HCT116 (cell line): ENCODE data around the gene ATP1A1. TPM values are rescaled to one million over a fixed set of nuclear protein-coding genes. Genes with fewer than 3 reads are reported as not detected.

Experiments used
- ATAC-seq: fragments of 200-7000 bp; cut with Tn5 transposase; 2 replicates; pipeline ENCODE4 v1.9.1; 2020; ENCODE audit warnings: mild to moderate bottlenecking, moderate library complexity
- BruUV-seq: library from RNA; stranded (reverse); fragments of 400-500 nt; replicated peaks from 2 replicates; lab custom pipeline; 2021; lab: Mats Ljungman, UMichigan
- CTCF ChIA-PET: fragments of 300-600 bp; sonication (Branson Sonifier 250); formaldehyde crosslinking; loops from one replicate; lab custom pipeline; 2021; ENCODE audit warnings: antibody characterized with exemption; lab: Charles Lee
- POLR2A ChIA-PET: fragments of 300-600, 350-600 bp; sonication (Branson Sonifier 250); formaldehyde crosslinking; loops from one replicate; lab custom pipeline; 2021; ENCODE audit warnings: antibody characterized with exemption; lab: Charles Lee
- RAD21 ChIA-PET, 2 experiments: fragments of 300-600 bp; sonication (Branson Sonifier 250); formaldehyde crosslinking; loops; one replicate each; lab custom pipeline; 2023; ENCODE audit warnings: low total read pairs in 2 of 2; ENCODE audit not compliant: uncharacterized antibody in 2 of 2, unreplicated experiment in 2 of 2, low non-redundant PET in 1 of 2; lab: Charles Lee
- DNase-seq: peaks from one replicate; pipeline ENCODE4 v3.0.0-alpha.2; 2010; ENCODE audit warnings: low read depth, low spot score
- H2AFZ ChIP-seq: fragments of 200-600 bp; shearing (Covaris generic), sonication (generic); 2 replicates; pipeline ENCODE4 v1.6.1; 2017; ENCODE audit warnings: low read depth, mixed run types, mixed read lengths, antibody characterized with exemption, low read length; ENCODE audit not compliant: poor library complexity, severe bottlenecking
- H3K27ac ChIP-seq: 2 replicates; pipeline ENCODE4 v1.5.1; 2012; ENCODE audit warnings: low read depth, low read length
- H3K27me3 ChIP-seq: fragments of 200-600 bp; sonication (generic); 2 replicates; pipeline ENCODE4 v1.6.1; 2016; ENCODE audit warnings: mixed run types, low read length, mixed read lengths; ENCODE audit not compliant: insufficient read depth
- H3K36me3 ChIP-seq, 2 experiments: fragments of 200-500 bp in 1 of 2; fragments of 200-600 bp in 1 of 2; sonication (Bioruptor generic) in 1 of 2; sonication (generic) in 1 of 2; 2 replicates each; pipeline versions ENCODE4 v1.5.1 to v1.6.1; 2014 to 2016; ENCODE audit warnings: low read length in 2 of 2, inconsistent platforms in 1 of 2, mixed read lengths in 1 of 2, mixed run types in 1 of 2; ENCODE audit not compliant: insufficient read depth in 2 of 2, control insufficient read depth in 1 of 2
- H3K4me1 ChIP-seq, 2 experiments: fragments of 200-600 bp in 1 of 2; sonication (generic) in 1 of 2; 2 replicates each; pipeline versions ENCODE4 v1.5.1 to v1.6.1; 2012 to 2017; ENCODE audit warnings: low read length in 2 of 2, inconsistent platforms in 1 of 2, mild to moderate bottlenecking in 1 of 2, mixed read lengths in 1 of 2, mixed run types in 1 of 2, moderate library complexity in 1 of 2; ENCODE audit not compliant: insufficient read depth in 2 of 2, control insufficient read depth in 1 of 2
- H3K4me2 ChIP-seq: fragments of 200-600 bp; sonication (generic); 2 replicates; pipeline ENCODE4 v1.6.1; 2017; ENCODE audit warnings: mixed run types, low read length, mixed read lengths
- H3K4me3 ChIP-seq, 2 experiments: fragments of 200-600 bp in 1 of 2; sonication (generic) in 1 of 2; replicated peaks in 1 of 2; 2 replicates each; pipeline ENCODE4 v1.5.1; 2011 to 2016; ENCODE audit warnings: low read length in 2 of 2, control low read depth in 1 of 2, low read depth in 1 of 2, mild to moderate bottlenecking in 1 of 2, mixed read lengths in 1 of 2, mixed run types in 1 of 2
- H3K79me2 ChIP-seq: fragments of 200-600 bp; sonication (generic); 2 replicates; pipeline ENCODE4 v1.6.1; 2017; ENCODE audit warnings: mild to moderate bottlenecking, mixed run types, low read length, moderate library complexity, mixed read lengths; ENCODE audit not compliant: insufficient read depth
- H3K9ac ChIP-seq: fragments of 200-600 bp; sonication (generic); 2 replicates; pipeline ENCODE4 v1.6.1; 2016; ENCODE audit warnings: low read length, mixed read lengths
- H3K9me2 ChIP-seq: fragments of 200-600 bp; sonication (generic), shearing (Covaris generic); 2 replicates; pipeline ENCODE4 v1.6.1; 2017; ENCODE audit warnings: mixed run types, mild to moderate bottlenecking, moderate library complexity; ENCODE audit not compliant: insufficient read depth
- H3K9me3 ChIP-seq, 2 experiments: fragments of 200-500 bp in 1 of 2; fragments of 200-600 bp in 1 of 2; sonication (Bioruptor generic) in 1 of 2; sonication (generic) in 1 of 2; 2 replicates each; pipeline ENCODE4 v1.6.1; 2014 to 2017; ENCODE audit warnings: low read length in 2 of 2, mixed read lengths in 2 of 2, inconsistent platforms in 1 of 2, low read depth in 1 of 2, mild to moderate bottlenecking in 1 of 2, mixed run types in 1 of 2, moderate library complexity in 1 of 2; ENCODE audit not compliant: control insufficient read depth in 1 of 2, insufficient read depth in 1 of 2
- H4K20me1 ChIP-seq: fragments of 200-600 bp; sonication (generic), shearing (Covaris generic); 2 replicates; pipeline ENCODE4 v1.6.1; 2017; ENCODE audit warnings: mixed run types, mild to moderate bottlenecking, moderate library complexity; ENCODE audit not compliant: insufficient read depth
- CBX3 ChIP-seq: IDR thresholded peaks from 2 replicates; pipeline ENCODE4 v1.6.1; 2012; ENCODE audit warnings: low read depth
- EGR1 ChIP-seq: IDR thresholded peaks from 2 replicates; pipeline ENCODE4 v1.6.1; 2012; ENCODE audit warnings: low read depth
- ELF1 ChIP-seq: IDR thresholded peaks from 2 replicates; pipeline ENCODE4 v1.6.1; 2012; ENCODE audit warnings: low read depth, borderline replicate concordance
- EZH2 ChIP-seq: fragments of 200-600 bp; sonication (generic); IDR thresholded peaks from 2 replicates; pipeline ENCODE4 v1.6.1; 2017; ENCODE audit warnings: antibody characterized with exemption, mixed run types
- EZH2phosphoT487 ChIP-seq: fragments of 200-600 bp; IDR thresholded peaks from 2 replicates; pipeline ENCODE4 v1.6.1; 2018; ENCODE audit warnings: antibody characterized with exemption, borderline replicate concordance
- JUND ChIP-seq: IDR thresholded peaks from 2 replicates; pipeline ENCODE4 v1.6.1; 2012
- POLR2A ChIP-seq: IDR thresholded peaks from 2 replicates; pipeline ENCODE4 v1.7.0; 2011; ENCODE audit warnings: borderline replicate concordance; ENCODE audit not compliant: insufficient read depth, insufficient read length; ENCODE audit errors: extremely low read depth
- POLR2AphosphoS5 ChIP-seq: IDR thresholded peaks from 2 replicates; pipeline ENCODE4 v1.6.1; 2011; ENCODE audit warnings: mild to moderate bottlenecking, low read depth, low read length, moderate library complexity
- SIN3A ChIP-seq: IDR thresholded peaks from 2 replicates; pipeline ENCODE4 v1.6.1; 2012; ENCODE audit warnings: low read depth
- SRF ChIP-seq: IDR thresholded peaks from 2 replicates; pipeline ENCODE4 v1.6.1; 2012; ENCODE audit warnings: low read depth
- TCF7L2 ChIP-seq: IDR thresholded peaks from 2 replicates; pipeline ENCODE4 v1.7.0; 2011; ENCODE audit warnings: borderline replicate concordance, inconsistent platforms; ENCODE audit not compliant: insufficient read depth, insufficient read length; ENCODE audit errors: extremely low read depth
- YY1 ChIP-seq: IDR thresholded peaks from 2 replicates; pipeline ENCODE4 v1.6.1; 2011; ENCODE audit warnings: low read length, low read depth, moderate library complexity, mild to moderate bottlenecking; ENCODE audit not compliant: insufficient replicate concordance; ENCODE audit errors: extremely low read depth
- ZFX ChIP-seq: fragments of 450-650 bp; IDR thresholded peaks from 2 replicates; pipeline ENCODE4 v1.6.1; 2017
- intact Hi-C: fragments of 100-400 bp; cut with micrococcal nuclease; formaldehyde crosslinking; loops from 2 replicates; pipeline ENCODE4 v1.10.0; 2022
- total RNA-seq: library from RNA; stranded (reverse); gene quantifications from one replicate; pipeline ENCODE4 v1.2.1, GENCODE V29; 2021; ENCODE audit not compliant: unreplicated experiment
- TF ChIP-seq, protein P1 (sequence below): IDR thresholded peaks from 2 replicates; pipeline ENCODE4 v1.6.1; 2012
- TF ChIP-seq, protein P2 (sequence below): IDR thresholded peaks from 2 replicates; pipeline ENCODE4 v1.6.1; 2011; ENCODE audit warnings: mild to moderate bottlenecking, low read length, moderate library complexity; ENCODE audit not compliant: insufficient replicate concordance; ENCODE audit errors: extremely low read depth
- TF ChIP-seq, protein P3 (sequence below): IDR thresholded peaks from 2 replicates; pipeline ENCODE4 v1.6.1; 2012

Gene ATP1A1
- total RNA-seq, 1 experiment from 2014 or later, result 290 TPM

DNA sequence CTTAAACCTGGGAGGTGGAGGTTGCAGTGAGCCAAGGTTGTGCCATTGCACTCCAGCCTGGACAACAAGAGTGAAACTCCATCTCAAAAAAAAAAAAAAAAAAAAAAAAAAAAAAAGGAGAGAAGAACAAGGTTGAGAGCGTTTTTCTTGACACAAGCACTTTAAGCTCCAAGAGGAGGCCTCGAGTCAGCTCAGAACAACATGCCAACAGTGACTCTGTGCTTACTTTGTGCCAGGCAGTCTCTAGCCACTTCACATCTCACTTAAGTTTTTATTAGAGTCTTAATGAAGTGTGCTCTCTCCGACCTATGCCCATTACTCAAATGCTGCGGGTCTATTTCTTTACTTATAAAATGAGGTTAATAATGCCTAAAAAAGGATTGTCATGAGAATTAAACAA lies 13.0 kb downstream of the ATP1A1 start:
- CTCF ChIA-PET, result no interaction called here
- intact Hi-C loops, result no loop called here
- peaks cover 45% of the 10 kb centered on the region for H3K79me2 ChIP-seq

More for the DNA sequence above, 13.0 kb downstream of the ATP1A1 start:
- H3K4me2 ChIP-seq, result no peak overlapping the region
- H3K27ac ChIP-seq, result no peak overlapping the region
- DNase-seq (no peak), ATAC-seq (no peak)
- no peak overlapping the region for H3K4me3 ChIP-seq
- no peaks in the 10 kb centered on the region for H3K9me3 ChIP-seq
- no peak overlapping the region for H3K9ac ChIP-seq
- POLR2A ChIA-PET, result no interaction called here
- H3K36me3 ChIP-seq, result peaks cover 54 to 60% of the 10 kb centered on the region in 2 experiments
- H3K27me3 ChIP-seq, result no peaks in the 10 kb centered on the region
- no peaks in the 10 kb centered on the region; a peak in 1 of 4 replicates for H3K4me1 ChIP-seq
- no peaks in the 10 kb centered on the region for H4K20me1 ChIP-seq
- TF ChIP-seq POLR2A (no peak), ZFX (no peak), POLR2AphosphoS5 (no peak), EZH2phosphoT487 (no peak), SRF (no peak), JUND (no peak), EGR1 (no peak), TCF7L2 (no peak), SIN3A (no peak), EZH2 (no peak), YY1 (no peak), ELF1 (no peak), CBX3 (no peak)
- TF ChIP-seq, protein P1, sequence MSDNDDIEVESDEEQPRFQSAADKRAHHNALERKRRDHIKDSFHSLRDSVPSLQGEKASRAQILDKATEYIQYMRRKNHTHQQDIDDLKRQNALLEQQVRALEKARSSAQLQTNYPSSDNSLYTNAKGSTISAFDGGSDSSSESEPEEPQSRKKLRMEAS, result no peak
- TF ChIP-seq, protein P2, sequence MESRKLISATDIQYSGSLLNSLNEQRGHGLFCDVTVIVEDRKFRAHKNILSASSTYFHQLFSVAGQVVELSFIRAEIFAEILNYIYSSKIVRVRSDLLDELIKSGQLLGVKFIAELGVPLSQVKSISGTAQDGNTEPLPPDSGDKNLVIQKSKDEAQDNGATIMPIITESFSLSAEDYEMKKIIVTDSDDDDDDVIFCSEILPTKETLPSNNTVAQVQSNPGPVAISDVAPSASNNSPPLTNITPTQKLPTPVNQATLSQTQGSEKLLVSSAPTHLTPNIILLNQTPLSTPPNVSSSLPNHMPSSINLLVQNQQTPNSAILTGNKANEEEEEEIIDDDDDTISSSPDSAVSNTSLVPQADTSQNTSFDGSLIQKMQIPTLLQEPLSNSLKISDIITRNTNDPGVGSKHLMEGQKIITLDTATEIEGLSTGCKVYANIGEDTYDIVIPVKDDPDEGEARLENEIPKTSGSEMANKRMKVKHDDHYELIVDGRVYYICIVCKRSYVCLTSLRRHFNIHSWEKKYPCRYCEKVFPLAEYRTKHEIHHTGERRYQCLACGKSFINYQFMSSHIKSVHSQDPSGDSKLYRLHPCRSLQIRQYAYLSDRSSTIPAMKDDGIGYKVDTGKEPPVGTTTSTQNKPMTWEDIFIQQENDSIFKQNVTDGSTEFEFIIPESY, result no peak
- TF ChIP-seq, protein P3, sequence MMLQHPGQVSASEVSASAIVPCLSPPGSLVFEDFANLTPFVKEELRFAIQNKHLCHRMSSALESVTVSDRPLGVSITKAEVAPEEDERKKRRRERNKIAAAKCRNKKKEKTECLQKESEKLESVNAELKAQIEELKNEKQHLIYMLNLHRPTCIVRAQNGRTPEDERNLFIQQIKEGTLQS, result no peak
- no peak overlapping the region for H2AFZ ChIP-seq
- no TSS peak for BruUV-seq
- RAD21 ChIA-PET, result no interaction called here
- H3K9me2 ChIP-seq, result no peaks in the 10 kb centered on the region
